ENCODE measurements around the gene AMMECR1L.
"Not testable (repeated sequence)": the region's sequence is repeated elsewhere in the genome, so short reads cannot be mapped to it uniquely, and the experiment has no call there.

The AMMECR1L gene

DNA sequence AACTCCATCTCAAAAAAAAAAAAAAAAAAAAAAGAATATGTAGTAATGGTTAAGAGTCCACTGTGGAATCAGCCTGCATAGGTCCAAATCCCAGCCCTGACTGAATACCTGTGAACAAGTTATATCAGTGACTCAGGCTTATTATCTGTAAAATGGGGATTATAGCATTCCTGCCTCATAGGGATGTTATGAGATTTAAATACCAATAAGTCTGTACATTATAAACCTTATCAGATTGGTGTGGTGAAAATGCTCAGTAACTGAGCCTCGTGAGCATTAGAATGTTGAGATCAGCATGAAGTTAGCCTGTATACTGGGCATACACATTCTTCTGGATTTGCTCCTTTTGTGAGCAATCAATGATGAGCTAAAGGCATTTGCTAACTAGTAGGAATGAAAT is 3.0 kb upstream of the AMMECR1L start:
- no peak overlapping the region for H3K4me3 ChIP-seq (replicated peaks; ENCODE audit: insufficient read depth, low read length)
- no peaks in the 10 kb centered on the region for H3K27me3 ChIP-seq (ENCODE audit: insufficient read depth, poor library complexity, severe bottlenecking)
- H3K27ac ChIP-seq (replicated peaks), result no peak overlapping the region
- TF ChIP-seq POLR2AphosphoS5 (IDR thresholded peaks at IDR 0.05; ENCODE audit: low read depth), result no peak
- no peak for TF ChIP-seq SPI1 (IDR thresholded peaks at IDR 0.05; ENCODE audit: borderline replicate concordance, low read depth)
- no peak for TF ChIP-seq GABPA (IDR thresholded peaks at IDR 0.05; ENCODE audit: low read depth)
- TF ChIP-seq, protein P1, sequence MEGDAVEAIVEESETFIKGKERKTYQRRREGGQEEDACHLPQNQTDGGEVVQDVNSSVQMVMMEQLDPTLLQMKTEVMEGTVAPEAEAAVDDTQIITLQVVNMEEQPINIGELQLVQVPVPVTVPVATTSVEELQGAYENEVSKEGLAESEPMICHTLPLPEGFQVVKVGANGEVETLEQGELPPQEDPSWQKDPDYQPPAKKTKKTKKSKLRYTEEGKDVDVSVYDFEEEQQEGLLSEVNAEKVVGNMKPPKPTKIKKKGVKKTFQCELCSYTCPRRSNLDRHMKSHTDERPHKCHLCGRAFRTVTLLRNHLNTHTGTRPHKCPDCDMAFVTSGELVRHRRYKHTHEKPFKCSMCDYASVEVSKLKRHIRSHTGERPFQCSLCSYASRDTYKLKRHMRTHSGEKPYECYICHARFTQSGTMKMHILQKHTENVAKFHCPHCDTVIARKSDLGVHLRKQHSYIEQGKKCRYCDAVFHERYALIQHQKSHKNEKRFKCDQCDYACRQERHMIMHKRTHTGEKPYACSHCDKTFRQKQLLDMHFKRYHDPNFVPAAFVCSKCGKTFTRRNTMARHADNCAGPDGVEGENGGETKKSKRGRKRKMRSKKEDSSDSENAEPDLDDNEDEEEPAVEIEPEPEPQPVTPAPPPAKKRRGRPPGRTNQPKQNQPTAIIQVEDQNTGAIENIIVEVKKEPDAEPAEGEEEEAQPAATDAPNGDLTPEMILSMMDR (IDR thresholded peaks at IDR 0.05; ENCODE audit: insufficient read depth, low read length), result no peak
- TF ChIP-seq, protein P2, sequence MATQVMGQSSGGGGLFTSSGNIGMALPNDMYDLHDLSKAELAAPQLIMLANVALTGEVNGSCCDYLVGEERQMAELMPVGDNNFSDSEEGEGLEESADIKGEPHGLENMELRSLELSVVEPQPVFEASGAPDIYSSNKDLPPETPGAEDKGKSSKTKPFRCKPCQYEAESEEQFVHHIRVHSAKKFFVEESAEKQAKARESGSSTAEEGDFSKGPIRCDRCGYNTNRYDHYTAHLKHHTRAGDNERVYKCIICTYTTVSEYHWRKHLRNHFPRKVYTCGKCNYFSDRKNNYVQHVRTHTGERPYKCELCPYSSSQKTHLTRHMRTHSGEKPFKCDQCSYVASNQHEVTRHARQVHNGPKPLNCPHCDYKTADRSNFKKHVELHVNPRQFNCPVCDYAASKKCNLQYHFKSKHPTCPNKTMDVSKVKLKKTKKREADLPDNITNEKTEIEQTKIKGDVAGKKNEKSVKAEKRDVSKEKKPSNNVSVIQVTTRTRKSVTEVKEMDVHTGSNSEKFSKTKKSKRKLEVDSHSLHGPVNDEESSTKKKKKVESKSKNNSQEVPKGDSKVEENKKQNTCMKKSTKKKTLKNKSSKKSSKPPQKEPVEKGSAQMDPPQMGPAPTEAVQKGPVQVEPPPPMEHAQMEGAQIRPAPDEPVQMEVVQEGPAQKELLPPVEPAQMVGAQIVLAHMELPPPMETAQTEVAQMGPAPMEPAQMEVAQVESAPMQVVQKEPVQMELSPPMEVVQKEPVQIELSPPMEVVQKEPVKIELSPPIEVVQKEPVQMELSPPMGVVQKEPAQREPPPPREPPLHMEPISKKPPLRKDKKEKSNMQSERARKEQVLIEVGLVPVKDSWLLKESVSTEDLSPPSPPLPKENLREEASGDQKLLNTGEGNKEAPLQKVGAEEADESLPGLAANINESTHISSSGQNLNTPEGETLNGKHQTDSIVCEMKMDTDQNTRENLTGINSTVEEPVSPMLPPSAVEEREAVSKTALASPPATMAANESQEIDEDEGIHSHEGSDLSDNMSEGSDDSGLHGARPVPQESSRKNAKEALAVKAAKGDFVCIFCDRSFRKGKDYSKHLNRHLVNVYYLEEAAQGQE (IDR thresholded peaks at IDR 0.05; ENCODE audit: insufficient replicate concordance, low read depth), result no peak
- DNase-seq (ENCODE audit: low read depth in 1 of 2, low spot score in 1 of 2), result no peak

DNA sequence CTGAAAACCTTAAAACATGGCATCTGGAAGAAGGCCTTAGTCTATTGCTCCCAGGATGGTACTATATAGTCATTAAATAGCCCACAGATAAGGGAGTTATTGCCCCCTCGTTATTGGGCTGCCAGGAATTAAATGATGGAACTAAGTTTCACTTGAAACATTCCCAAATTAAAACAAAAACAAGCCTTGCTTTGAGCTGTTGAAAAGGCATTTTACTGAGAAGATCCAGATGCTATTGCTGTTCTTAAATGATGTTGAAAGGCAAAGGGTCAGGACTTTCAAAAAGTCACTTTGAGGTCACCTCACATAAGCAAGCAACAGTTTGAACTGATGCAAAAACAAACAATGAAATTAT is 2.0 kb upstream of the AMMECR1L start:
- H3K4me3 ChIP-seq (replicated peaks; ENCODE audit: insufficient read depth, low read length), result no peak overlapping the region
- DNase-seq (ENCODE audit: low read depth in 1 of 2, low spot score in 1 of 2), result no peak
- TF ChIP-seq SPI1 (IDR thresholded peaks at IDR 0.05; ENCODE audit: borderline replicate concordance, low read depth) (no peak), GABPA (IDR thresholded peaks at IDR 0.05; ENCODE audit: low read depth) (no peak), POLR2AphosphoS5 (IDR thresholded peaks at IDR 0.05; ENCODE audit: low read depth) (no peak)
- TF ChIP-seq, protein P2 (IDR thresholded peaks at IDR 0.05; ENCODE audit: insufficient replicate concordance, low read depth), result no peak
- TF ChIP-seq, protein P1 (IDR thresholded peaks at IDR 0.05; ENCODE audit: insufficient read depth, low read length), result no peak
- no peaks in the 10 kb centered on the region for H3K27me3 ChIP-seq (ENCODE audit: insufficient read depth, poor library complexity, severe bottlenecking)
- peak overlapping the region; percentile 82 for H3K27ac ChIP-seq (replicated peaks)

DNA sequence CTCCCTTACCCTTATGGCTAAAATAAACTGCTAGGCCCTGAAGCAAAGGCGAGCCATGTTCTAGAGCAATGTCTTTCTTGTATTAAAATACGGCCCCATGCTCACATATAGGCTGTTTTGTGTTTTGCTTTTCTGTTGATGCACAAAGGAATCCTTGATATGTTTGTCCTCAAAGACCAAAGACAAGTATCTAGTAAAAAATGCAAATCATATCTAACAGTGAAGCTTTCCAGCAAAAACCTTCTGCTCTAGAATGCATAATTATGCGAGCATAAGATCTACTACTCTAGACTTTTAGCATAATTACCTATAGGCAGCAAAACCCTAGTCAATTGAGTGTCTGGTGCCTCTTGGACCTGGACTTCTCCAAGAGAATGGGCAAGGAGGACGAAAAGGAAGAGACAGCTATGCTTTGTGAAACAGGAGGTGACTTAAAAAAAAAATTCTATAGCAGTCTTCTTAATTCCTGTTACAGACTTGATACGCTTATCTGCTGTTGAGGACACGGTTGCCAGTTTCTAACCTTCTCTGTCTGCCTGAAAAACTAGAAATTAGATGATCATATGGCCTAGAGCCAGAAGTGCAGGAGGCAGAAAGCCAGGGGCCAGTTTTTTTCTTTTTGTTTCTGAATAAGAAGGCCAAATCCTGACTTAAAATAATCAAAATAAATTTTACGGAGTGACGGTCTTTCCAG is 1.5 kb upstream of the AMMECR1L start:
- TF ChIP-seq SPI1 (IDR thresholded peaks at IDR 0.05; ENCODE audit: borderline replicate concordance, low read depth) (no peak), POLR2AphosphoS5 (IDR thresholded peaks at IDR 0.05; ENCODE audit: low read depth) (no peak), GABPA (IDR thresholded peaks at IDR 0.05; ENCODE audit: low read depth) (no peak)
- TF ChIP-seq, protein P2 (IDR thresholded peaks at IDR 0.05; ENCODE audit: insufficient replicate concordance, low read depth), result no peak
- TF ChIP-seq, protein P1 (IDR thresholded peaks at IDR 0.05; ENCODE audit: insufficient read depth, low read length), result no peak
- Histone ChIP-seq H3K27ac (replicated peaks) (peak overlapping the region; percentile 82), H3K27me3 (ENCODE audit: insufficient read depth, poor library complexity, severe bottlenecking) (no peaks in the 10 kb centered on the region), H3K4me3 (replicated peaks; ENCODE audit: insufficient read depth, low read length) (peak overlapping the region; percentile 26)
- no peak for DNase-seq (ENCODE audit: low read depth in 1 of 2, low spot score in 1 of 2)

DNA sequence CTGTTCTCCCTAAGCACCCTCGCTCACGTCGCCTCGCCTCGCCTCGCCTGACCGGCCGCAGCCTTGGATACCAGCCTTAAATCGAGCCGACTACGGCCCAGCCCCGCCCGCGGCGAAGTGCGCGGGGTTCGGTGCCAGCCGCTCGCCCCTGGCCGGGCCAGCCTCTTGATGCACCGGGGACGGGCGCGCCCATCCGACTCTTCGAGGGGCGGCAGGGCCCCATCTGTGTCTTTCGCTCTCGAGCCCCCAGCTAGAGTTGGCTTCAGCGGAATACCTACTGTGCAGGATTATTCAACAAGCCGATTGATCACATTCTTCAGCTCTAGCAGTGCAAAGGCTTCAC is 808 bp upstream of the AMMECR1L start:
- not testable (repeated sequence) for DNase-seq (ENCODE audit: low read depth in 1 of 2, low spot score in 1 of 2); H3K27me3 ChIP-seq (ENCODE audit: insufficient read depth, poor library complexity, severe bottlenecking)
- peak overlapping the region; percentile 82 for H3K27ac ChIP-seq (replicated peaks)

DNA sequence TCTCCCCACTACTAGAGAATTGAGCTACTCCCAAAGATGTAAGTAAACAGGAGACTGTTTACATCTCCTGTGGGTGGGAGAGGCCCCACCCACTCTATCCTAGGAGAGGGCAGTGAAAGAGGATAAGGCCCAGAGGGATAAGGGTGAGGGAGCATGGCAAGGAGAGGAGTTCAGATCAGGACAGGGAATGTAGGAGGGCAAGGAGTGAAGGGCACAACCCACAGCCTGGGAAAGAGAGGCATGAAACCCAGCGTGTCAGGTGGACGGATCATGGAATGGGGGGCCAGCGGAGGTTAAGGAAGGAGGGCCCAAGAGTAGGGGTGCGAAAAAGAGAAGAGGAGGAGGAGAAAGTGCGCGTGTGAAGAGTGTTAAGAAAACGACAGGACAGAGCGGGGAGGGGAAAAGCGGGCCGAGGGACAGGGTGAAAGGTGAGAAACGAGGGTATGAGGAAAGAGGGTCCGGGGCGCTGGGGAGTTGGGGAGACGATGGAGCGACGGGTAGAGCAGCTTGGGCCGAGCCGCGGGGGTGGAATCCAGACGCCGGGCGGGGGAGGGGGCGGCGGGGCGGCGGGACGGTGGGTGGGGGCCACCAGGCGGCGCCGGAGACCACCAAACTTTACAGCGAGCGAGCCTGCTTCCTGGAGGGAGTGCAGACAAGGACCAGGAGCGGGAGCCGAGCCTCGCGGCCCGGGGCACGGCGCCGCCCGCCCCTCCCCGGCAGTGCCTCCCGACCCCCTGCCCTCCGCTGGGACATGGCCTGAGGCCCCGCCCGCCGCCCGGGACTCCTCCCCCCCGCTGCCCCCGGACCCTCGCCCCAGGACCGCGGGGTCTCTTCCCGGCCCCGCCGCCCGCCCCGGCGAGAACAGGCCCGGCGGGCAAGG is 655 bp downstream of the AMMECR1L start:
- H3K27me3 ChIP-seq (ENCODE audit: insufficient read depth, poor library complexity, severe bottlenecking); H3K27ac ChIP-seq (replicated peaks): not testable (repeated sequence)
- peak overlapping the region; percentile 52 for H3K4me3 ChIP-seq (replicated peaks; ENCODE audit: insufficient read depth, low read length)
- DNase-seq (ENCODE audit: low read depth in 1 of 2, low spot score in 1 of 2), result peak in 1 of 2 experiments; percentile 41

More for the DNA sequence above, 808 bp upstream of the AMMECR1L start:
- peak overlapping the region; percentile 52 for H3K4me3 ChIP-seq (replicated peaks; ENCODE audit: insufficient read depth, low read length)
